PFSK-1 (cell line): ENCODE measurements around the gene MED6.

ENCODE experiments used
- FOXP2 ChIP-seq: optimal IDR thresholded peaks from 2 replicates; pipeline ENCODE3; 2011; ENCODE audit warnings: borderline replicate concordance, control low read depth, inconsistent platforms; ENCODE audit not compliant: insufficient read depth; ENCODE audit errors: extremely low read length, extremely low read depth
- POLR2AphosphoS5 ChIP-seq: IDR thresholded peaks from 2 replicates; pipeline ENCODE4 v1.6.1; 2012; ENCODE audit warnings: low read depth, mild to moderate bottlenecking, control low read depth, low read length, moderate library complexity
- REST ChIP-seq, 2 experiments: IDR thresholded peaks; 2 replicates each; pipeline versions ENCODE4 v1.6.1 to v1.8.0; 2011 to 2012; ENCODE audit warnings: low read depth in 2 of 2, low read length in 2 of 2, control low read depth in 1 of 2, inconsistent platforms in 1 of 2, mild to moderate bottlenecking in 1 of 2, moderate library complexity in 1 of 2; ENCODE audit not compliant: insufficient read depth in 1 of 2
- SIN3A ChIP-seq: IDR thresholded peaks from 2 replicates; pipeline ENCODE4 v1.6.1; 2012; ENCODE audit warnings: mild to moderate bottlenecking, low read length, moderate library complexity, borderline replicate concordance; ENCODE audit not compliant: insufficient read depth
- TAF1 ChIP-seq: IDR thresholded peaks from 2 replicates; pipeline ENCODE4 v1.6.1; 2012; ENCODE audit warnings: low read length, control low read depth, borderline replicate concordance; ENCODE audit not compliant: insufficient read depth

The MED6 gene

DNA sequence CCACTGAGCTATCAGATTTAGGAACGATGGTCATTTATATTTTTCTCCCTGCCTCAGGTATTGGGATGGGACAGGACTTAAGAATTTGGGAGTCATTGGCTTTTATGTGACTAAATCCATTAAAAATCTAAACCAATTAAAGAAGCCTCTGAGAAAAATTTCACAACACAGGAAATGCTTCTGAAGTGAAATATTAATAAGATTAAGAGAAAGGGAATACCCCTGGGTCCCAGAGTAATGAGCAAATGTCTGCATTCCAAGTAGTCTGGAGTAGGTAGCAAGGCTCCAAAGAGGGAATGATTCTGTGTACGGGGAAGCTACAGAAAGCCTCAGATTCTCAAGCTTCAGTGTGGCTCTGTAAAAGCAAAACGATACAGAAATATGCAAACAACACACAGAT, 707 bp upstream of the MED6 start:
- TF ChIP-seq TAF1, result no peak
- no peak for TF ChIP-seq SIN3A
- TF ChIP-seq POLR2AphosphoS5, result no peak
- TF ChIP-seq FOXP2, result no peak
- no peak for TF ChIP-seq REST (IDR thresholded peaks at IDR 0.05; ENCODE audit: insufficient read depth in 1 of 2, low read depth in 2 of 2, low read length in 2 of 2)

GRCh38 chr14:70599345-70599744, 1.1 kb downstream of the MED6 start:
- TF ChIP-seq POLR2AphosphoS5 (no peak), FOXP2 (no peak), SIN3A (no peak), TAF1 (no peak), REST (IDR thresholded peaks at IDR 0.05; ENCODE audit: insufficient read depth in 1 of 2, low read depth in 2 of 2, low read length in 2 of 2) (no peak)

- TF ChIP-seq FOXP2 (no peak), REST (IDR thresholded peaks at IDR 0.05; ENCODE audit: insufficient read depth in 1 of 2, low read depth in 2 of 2, low read length in 2 of 2) (no peak), TAF1 (no peak), POLR2AphosphoS5 (no peak), SIN3A (no peak)
Observed at GRCh38 chr14:70597731-70598130, 2.7 kb downstream of the MED6 start.

DNA sequence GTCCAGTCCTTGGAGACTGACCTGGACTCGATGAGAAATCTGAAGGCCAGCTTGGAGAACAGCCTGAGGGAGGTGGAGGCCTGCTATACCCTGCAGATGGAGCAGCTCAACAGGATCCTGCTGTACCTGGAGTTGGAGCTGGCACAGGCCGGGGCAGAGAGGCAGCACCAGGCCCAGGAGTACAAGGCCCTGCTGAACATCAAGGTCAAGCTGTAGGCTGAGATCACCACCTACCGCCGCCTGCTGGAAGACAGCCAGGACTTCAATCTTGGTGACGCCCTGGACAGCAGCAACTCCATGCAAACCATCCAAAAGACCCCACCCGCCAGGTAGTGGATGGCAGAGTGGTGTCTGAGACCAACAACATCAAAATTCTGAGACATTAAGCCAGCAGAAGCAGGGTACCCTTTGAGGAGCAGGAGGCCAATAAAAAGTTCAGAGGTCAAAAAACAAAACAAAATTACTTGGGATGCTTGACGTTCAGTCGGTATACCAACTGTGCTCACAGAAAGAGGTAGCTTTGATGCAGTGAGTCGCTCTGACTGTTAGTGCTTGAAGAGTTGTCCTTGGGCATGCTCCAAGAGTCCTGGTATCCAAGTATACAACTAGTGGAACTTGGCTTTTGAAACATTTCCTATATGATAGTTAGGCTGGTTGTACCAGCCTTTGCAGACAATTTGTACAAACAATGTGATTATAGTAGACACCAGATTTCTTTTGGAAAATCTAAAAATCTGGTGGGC, 4.8 kb downstream of the MED6 start:
- TF ChIP-seq TAF1, result no peak
- no peak for TF ChIP-seq SIN3A
- no peak for TF ChIP-seq POLR2AphosphoS5
- no peak for TF ChIP-seq REST (IDR thresholded peaks at IDR 0.05; ENCODE audit: insufficient read depth in 1 of 2, low read depth in 2 of 2, low read length in 2 of 2)
- no peak for TF ChIP-seq FOXP2
